Measurements from ENCODE around the gene SELENBP1. TPM values are rescaled to one million over a fixed set of nuclear protein-coding genes. Genes with fewer than 3 reads are reported as not detected.

Gene SELENBP1
- total and polyA plus RNA-seq, 2 of the 13 experiments (the other 11 are each of a cell fraction or from before 2014, with no cell fraction given): 27.8 to 29.0 TPM

- no peak overlapping the region for H3K4me2 ChIP-seq (ENCODE audit: low read depth, low read length)
- H3K27ac ChIP-seq (ENCODE audit: extremely low read length, insufficient read depth, low read length): no peak overlapping the region
- ATAC-seq (no peak), DNase-seq (ENCODE audit: low spot score) (no peak), FAIRE-seq (no peak)
- H3K9me3 ChIP-seq (ENCODE audit: low read length): no peaks in the 10 kb centered on the region
- peaks cover 10% of the 10 kb centered on the region for H3K4me1 ChIP-seq (ENCODE audit: insufficient read depth, low read length)
- no TSS peak for BruUV-seq (replicated peaks)
- WGBS (ENCODE audit: low lambda C conversion rate): 97% methylated on average over 3 of the region's 3 CpGs
- H3K4me3 ChIP-seq (replicated peaks in 1 of 3; ENCODE audit: insufficient read depth in 1 of 3, low read depth in 2 of 3, low read length in 3 of 3): no peak overlapping the region
- CTCF ChIA-PET (ENCODE audit: low intra/inter-chr PET ratio, low total read pairs): no interaction called here
- intact Hi-C loops (cut with micrococcal nuclease; ENCODE audit: unreplicated experiment) (no loop called here), in situ Hi-C loops (cut with HindIII; ENCODE audit: extremely low pct_ligation_motif_present, low pct_unique_long_range_greater_than_20kb) (no loop called here)
- POLR2A ChIA-PET: no interaction called here
- H2AFZ ChIP-seq (ENCODE audit: low read length): no peak overlapping the region
- H3K36me3 ChIP-seq (replicated peaks in 1 of 2; ENCODE audit: control insufficient read depth in 1 of 2, insufficient read depth in 2 of 2, low read length in 2 of 2): peaks cover 29 to 78% of the 10 kb centered on the region in 2 experiments
- H4K20me1 ChIP-seq (ENCODE audit: insufficient read depth, low read length): peaks cover 3% of the 10 kb centered on the region; the same call in 1 of the 2 replicates
- TF ChIP-seq JDP2 (CRISPR knock-in tag; IDR thresholded peaks at IDR 0.05; ENCODE audit: borderline replicate concordance) (no peak), ZNF232 (CRISPR knock-in tag; IDR thresholded peaks at IDR 0.05; ENCODE audit: borderline replicate concordance) (no peak), HDAC6 (IDR thresholded peaks at IDR 0.05; ENCODE audit: low read depth, low read length) (no peak), ATM (IDR thresholded peaks at IDR 0.05; ENCODE audit: borderline replicate concordance) (no peak), TOPORS (CRISPR knock-in tag; IDR thresholded peaks at IDR 0.05) (no peak), SP2 (CRISPR knock-in tag; IDR thresholded peaks at IDR 0.05) (no peak), ZNF766 (CRISPR knock-in tag; IDR thresholded peaks at IDR 0.05; ENCODE audit: borderline replicate concordance) (no peak), ZNF615 (CRISPR knock-in tag; IDR thresholded peaks at IDR 0.05; ENCODE audit: borderline replicate concordance) (no peak), ZNF124 (CRISPR knock-in tag; IDR thresholded peaks at IDR 0.05) (no peak), SMAD3 (CRISPR knock-in tag; IDR thresholded peaks at IDR 0.05) (no peak), SMARCC2 (IDR thresholded peaks at IDR 0.05) (no peak), ZNF746 (CRISPR knock-in tag; IDR thresholded peaks at IDR 0.05) (no peak), RAD51 (IDR thresholded peaks at IDR 0.05; ENCODE audit: borderline replicate concordance) (no peak)
- TF ChIP-seq, protein P1, sequence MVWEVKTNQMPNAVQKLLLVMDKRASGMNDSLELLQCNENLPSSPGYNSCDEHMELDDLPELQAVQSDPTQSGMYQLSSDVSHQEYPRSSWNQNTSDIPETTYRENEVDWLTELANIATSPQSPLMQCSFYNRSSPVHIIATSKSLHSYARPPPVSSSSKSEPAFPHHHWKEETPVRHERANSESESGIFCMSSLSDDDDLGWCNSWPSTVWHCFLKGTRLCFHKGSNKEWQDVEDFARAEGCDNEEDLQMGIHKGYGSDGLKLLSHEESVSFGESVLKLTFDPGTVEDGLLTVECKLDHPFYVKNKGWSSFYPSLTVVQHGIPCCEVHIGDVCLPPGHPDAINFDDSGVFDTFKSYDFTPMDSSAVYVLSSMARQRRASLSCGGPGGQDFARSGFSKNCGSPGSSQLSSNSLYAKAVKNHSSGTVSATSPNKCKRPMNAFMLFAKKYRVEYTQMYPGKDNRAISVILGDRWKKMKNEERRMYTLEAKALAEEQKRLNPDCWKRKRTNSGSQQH (CRISPR knock-in tag; IDR thresholded peaks at IDR 0.05; ENCODE audit: low read depth): no peak
- H3K9ac ChIP-seq (ENCODE audit: insufficient read depth, low read depth, low read length): no peak overlapping the region
- H3K79me2 ChIP-seq (ENCODE audit: insufficient read depth, low read length): no peaks in the 10 kb centered on the region
- no peaks in the 10 kb centered on the region for H3K27me3 ChIP-seq (ENCODE audit: control insufficient read depth in 1 of 2, insufficient read depth in 2 of 2, low read length in 2 of 2)
Measured at GRCh38 chr1:151407304-151407703, 34.8 kb upstream of the SELENBP1 start.
